Stimulated activated CD4-positive, alpha-beta T cell treated with anti-CD3 and anti-CD28 coated beads, Interleukin-2, amount 100 ng/mL, for 4 hours (primary cell): ENCODE results near the gene PAPOLB.

Source experiments
- DNase-seq: peaks from one replicate; pipeline ENCODE4 v3.0.0-alpha.2; 2020; ENCODE audit warnings: low read depth

The PAPOLB gene

DNA sequence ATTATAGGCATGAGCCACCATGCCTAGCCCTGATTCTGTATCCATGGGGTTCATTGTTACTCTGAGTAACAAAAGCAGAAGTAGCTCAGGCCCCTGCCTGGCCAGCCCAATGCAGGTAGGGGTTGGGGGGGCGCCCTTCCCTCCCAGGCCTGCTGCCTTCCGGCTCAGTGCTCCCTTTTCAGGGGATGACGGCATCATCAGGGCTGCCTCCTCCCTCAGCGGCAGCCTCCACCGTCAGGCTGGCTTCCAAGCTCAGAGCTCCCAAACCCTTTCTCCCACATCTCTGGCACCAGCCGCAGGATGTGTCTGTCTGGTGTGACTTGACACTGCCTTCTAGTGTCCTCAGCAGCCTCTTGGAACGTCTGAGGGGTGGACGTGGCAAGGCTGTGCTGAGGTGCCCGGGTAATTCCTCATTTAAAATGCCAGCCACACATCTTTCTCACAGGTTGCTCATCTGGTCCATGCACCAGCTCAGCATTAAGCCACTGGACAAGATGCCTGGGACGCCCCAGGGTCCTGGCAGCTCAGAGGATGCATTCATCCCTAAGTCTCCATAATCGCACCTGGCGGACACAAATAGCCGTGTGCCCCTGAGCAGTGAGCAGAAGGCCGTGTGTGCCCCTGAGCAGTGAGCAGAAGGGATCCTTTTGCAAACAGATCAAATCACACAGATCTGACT, 38.2 kb downstream of the PAPOLB start:
- DNase-seq = no peak

DNA sequence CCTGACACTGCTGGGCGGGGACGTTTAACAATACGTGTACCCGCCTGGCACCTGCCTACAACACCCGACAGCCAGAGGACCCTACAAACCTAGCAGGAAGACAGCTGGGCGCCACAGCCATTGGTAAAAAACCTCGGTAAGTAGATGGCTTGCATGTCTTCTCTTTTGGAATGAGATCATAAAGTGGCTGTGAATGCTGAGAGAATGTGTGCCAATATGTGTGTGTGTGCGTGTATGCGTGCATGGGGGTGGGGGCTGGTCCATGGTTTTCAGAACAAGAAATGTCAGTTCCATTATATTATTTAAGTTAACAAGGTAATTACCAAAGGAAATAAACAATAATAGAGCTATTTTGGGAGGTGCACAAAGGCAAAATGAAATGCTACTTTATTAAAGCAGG, 39.2 kb downstream of the PAPOLB start:
- no peak for DNase-seq

- no peak for DNase-seq
These were observed 40.8 kb downstream of the PAPOLB start for GRCh38 chr7:4820967-4821471.

DNA sequence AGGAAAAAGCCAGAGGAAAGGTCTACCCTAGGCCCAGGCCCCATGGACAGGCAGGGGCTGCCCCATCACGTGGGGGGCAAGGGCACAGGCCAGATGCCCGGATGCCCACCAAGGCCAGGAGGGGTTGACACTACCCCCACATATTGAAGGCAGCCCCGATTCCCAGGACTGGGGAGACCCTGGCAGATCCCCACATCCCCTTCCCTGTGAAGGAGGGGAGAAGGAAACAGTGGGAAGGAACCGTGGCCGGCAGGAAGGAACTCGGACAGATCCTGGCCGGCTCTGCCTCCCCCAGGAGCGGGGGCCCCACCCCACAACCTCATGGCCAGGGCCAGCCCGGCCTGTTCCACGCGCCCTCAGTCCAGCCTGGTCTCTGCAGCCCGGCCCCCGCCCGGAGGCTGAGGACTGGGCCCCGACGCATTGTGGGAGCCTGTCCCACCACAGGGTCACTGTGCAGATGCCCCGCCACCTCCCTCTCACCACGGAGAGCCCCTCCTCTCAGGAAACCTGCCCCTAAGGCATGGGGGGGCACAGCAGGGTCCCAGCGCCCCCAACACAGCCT, 41.3 kb downstream of the PAPOLB start:
- no peak for DNase-seq

GRCh38 chr7:4819560-4820404, 42.0 kb downstream of the PAPOLB start:
- DNase-seq = no peak

GRCh38 chr7:4818000-4818794, 43.6 kb downstream of the PAPOLB start:
- no peak for DNase-seq

- no peak for DNase-seq
These were observed 44.5 kb downstream of the PAPOLB start for GRCh38 chr7:4817178-4817901.

GRCh38 chr7:4816419-4817080, 45.3 kb downstream of the PAPOLB start:
- no peak for DNase-seq

- DNase-seq = no peak
These were observed 46.0 kb downstream of the PAPOLB start for GRCh38 chr7:4815609-4816418.

GRCh38 chr7:4815121-4815520, 46.7 kb downstream of the PAPOLB start:
- DNase-seq = no peak

DNA sequence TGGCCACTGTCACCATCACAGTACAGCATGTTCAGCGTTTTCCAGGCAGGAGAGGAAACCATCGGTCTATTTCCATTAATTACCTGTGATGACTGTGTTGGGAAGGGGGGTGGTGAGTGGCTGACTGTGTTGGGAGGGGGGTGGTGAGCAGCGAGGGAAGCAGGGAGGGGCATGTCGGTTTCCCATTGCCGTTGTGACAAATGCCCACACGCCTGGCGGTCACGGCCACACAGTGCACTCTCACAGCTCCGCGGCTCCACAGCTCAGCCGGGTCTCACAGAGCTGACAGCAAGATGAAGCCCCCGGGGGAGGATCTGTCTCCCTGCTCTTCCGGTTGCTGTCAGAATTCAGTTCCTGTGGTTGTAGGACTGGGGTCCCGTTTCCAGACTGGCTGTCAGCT, 47.4 kb downstream of the PAPOLB start:
- DNase-seq = no peak

- DNase-seq = no peak
These were observed 52.2 kb downstream of the PAPOLB start for GRCh38 chr7:4809666-4810065.

DNA sequence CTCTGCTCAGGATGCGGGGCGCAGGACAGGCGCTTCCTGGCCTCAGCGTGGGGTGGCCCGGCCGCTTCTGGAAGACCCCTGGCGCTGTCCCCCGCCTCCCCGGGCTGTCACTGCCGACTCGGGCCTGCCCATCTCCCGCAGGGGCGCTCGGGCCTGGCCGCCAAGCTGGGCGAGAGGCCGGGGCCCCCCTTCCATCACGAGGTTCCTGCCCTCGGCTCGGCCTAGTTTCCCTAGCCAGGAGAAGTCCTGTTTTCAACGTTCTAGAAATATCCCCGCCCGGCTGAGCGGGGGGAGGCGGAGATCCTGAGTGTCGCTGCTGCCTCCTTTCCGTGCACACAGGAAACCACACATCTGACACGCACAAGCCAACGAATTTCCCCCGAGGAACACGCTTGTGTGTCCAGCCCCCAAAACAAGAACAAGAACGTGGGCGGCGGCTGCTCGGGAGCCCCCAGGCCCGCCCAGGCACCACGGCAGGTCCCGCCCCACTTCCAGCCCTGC, 52.7 kb downstream of the PAPOLB start:
- peak; percentile 17 for DNase-seq

DNA sequence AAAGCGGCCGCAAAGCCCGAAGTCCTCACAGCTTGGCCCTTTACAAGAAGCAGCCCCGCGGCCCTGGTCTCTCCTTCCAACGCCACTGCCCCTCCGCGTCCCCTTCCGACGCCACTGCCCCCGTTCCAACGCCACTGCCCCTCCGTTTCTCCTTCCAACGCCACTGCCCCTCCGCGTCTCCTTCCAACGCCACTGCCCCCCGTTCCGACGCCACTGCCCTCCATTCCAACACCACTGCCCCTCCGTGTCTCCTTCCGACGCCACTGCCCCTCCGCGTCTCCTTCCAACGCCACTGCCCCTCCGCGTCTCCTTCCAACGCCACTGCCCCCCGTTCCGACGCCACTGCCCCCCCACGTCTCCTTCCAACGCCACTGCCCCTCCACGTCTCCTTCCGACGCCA, 53.3 kb downstream of the PAPOLB start:
- no peak for DNase-seq

- no peak for DNase-seq
These were observed 53.8 kb downstream of the PAPOLB start for GRCh38 chr7:4808026-4808425.
